ENCODE results near the gene TREM1.

- TF ChIP-seq EP300 (IDR thresholded peaks at IDR 0.05) (no peak), POLR2A (IDR thresholded peaks at IDR 0.05; ENCODE audit: low read depth) (no peak), POLR2AphosphoS5 (IDR thresholded peaks at IDR 0.05) (no peak)
- TF ChIP-seq, protein P1, sequence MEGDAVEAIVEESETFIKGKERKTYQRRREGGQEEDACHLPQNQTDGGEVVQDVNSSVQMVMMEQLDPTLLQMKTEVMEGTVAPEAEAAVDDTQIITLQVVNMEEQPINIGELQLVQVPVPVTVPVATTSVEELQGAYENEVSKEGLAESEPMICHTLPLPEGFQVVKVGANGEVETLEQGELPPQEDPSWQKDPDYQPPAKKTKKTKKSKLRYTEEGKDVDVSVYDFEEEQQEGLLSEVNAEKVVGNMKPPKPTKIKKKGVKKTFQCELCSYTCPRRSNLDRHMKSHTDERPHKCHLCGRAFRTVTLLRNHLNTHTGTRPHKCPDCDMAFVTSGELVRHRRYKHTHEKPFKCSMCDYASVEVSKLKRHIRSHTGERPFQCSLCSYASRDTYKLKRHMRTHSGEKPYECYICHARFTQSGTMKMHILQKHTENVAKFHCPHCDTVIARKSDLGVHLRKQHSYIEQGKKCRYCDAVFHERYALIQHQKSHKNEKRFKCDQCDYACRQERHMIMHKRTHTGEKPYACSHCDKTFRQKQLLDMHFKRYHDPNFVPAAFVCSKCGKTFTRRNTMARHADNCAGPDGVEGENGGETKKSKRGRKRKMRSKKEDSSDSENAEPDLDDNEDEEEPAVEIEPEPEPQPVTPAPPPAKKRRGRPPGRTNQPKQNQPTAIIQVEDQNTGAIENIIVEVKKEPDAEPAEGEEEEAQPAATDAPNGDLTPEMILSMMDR (IDR thresholded peaks at IDR 0.05): no peak
These were observed 40.7 kb upstream of the TREM1 start for GRCh38 chr6:41327177-41327576.
